Kidney (tissue), 14 donors: ENCODE results near the gene AUTS2. TPM values are rescaled to one million over a fixed set of nuclear protein-coding genes. Genes with fewer than 3 reads are reported as not detected.

Source experiments
- DNase-seq, 5 donors: peaks; one replicate each; pipeline ENCODE4 v3.0.0-alpha.2; 2013 to 2020
- FAIRE-seq: peaks from 2 replicates; lab custom pipeline; 2012; peaks lifted over from hg19 to GRCh38; lab: Jason Lieb, UNC
- H3K27ac ChIP-seq, 2 donors: one replicate each; pipeline ENCODE4 v1.7.0; 2013; ENCODE audit warnings: low read depth in 2 of 2, low read length in 2 of 2, inconsistent platforms in 1 of 2
- H3K27me3 ChIP-seq: one replicate; pipeline ENCODE4 v1.7.1; 2013; ENCODE audit warnings: low read length, inconsistent platforms; ENCODE audit not compliant: control insufficient read depth, insufficient read depth
- H3K36me3 ChIP-seq, 3 donors: one replicate each; pipeline versions ENCODE4 v1.7.0 to v1.7.1; 2013; ENCODE audit warnings: low read length in 3 of 3, control low read depth in 1 of 3, inconsistent platforms in 1 of 3; ENCODE audit not compliant: insufficient read depth in 3 of 3, control insufficient read depth in 2 of 3
- H3K4me1 ChIP-seq, 3 donors: one replicate each; pipeline versions ENCODE4 v1.7.0 to v1.7.1; 2013; ENCODE audit warnings: low read length in 3 of 3, inconsistent platforms in 1 of 3, low read depth in 1 of 3; ENCODE audit not compliant: control insufficient read depth in 2 of 3, insufficient read depth in 2 of 3
- H3K4me3 ChIP-seq, 3 donors: one replicate each; pipeline versions ENCODE4 v1.7.0 to v1.8.1; 2013; ENCODE audit warnings: low read length in 3 of 3, control low read depth in 1 of 3, inconsistent platforms in 1 of 3
- H3K9ac ChIP-seq, 3 donors: one replicate each; pipeline versions ENCODE4 v1.7.0 to v1.7.1; 2013; ENCODE audit warnings: low read length in 3 of 3, control low read depth in 1 of 3, inconsistent platforms in 1 of 3
- H3K9me3 ChIP-seq, 3 donors: one replicate each; pipeline versions ENCODE4 v1.7.0 to v1.7.1; 2013; ENCODE audit warnings: low read length in 3 of 3, control low read depth in 1 of 3, inconsistent platforms in 1 of 3; ENCODE audit not compliant: control insufficient read depth in 2 of 3, insufficient read depth in 1 of 3
- CTCF ChIP-seq: IDR thresholded peaks from 3 replicates; pipeline ENCODE4 v1.5.1; 2012; ENCODE audit warnings: mild to moderate bottlenecking, moderate library complexity, borderline replicate concordance; ENCODE audit not compliant: insufficient read depth; ENCODE audit errors: extremely low read depth
- intact Hi-C: fragments of 100-400 bp; cut with DNase I; formaldehyde crosslinking; loops from one replicate; pipeline ENCODE4 v1.11.1; 2022
- polyA plus RNA-seq: library from polyadenylated mRNA; stranded (reverse); fragments of 350-450 nt; fragmentation: Illumina TruSeq; extraction: RNeasy Lipid Tissue Mini Kit (QIAGEN cat#74804); gene quantifications from one replicate; pipeline ENCODE4 v1.2.3, GENCODE V29; 2014; ENCODE audit warnings: low read depth, low replicate concordance; ENCODE audit not compliant: insufficient read depth
- total RNA-seq: library from RNA; stranded (reverse); fragmentation: NEBNext Ultra II Directional; extraction: Animal tissue kit (Norgen Biotek cat#: 25700); gene quantifications from one replicate; pipeline ENCODE4 v1.2.1, GENCODE V29; 2021
- donor health status: control.
- donor health status: control.
- donor health status: control.
- donor health status: control.
- donor health status: control.
- donor health status: DM: yes; HTN: yes; CAD: no.
- donor health status: Normal renal cell carcinoma (clear cell type).

The AUTS2 gene
- total and polyA plus RNA-seq, 2 donors from 2014 or later, result 5.2 to 33.8 TPM

GRCh38 chr7:70638158-70639107 lies 1040.2 kb downstream of the AUTS2 start:
- intact Hi-C loops, result no loop called here
- no peak overlapping the region for H3K9ac ChIP-seq
- DNase-seq, result peak in 4 of 5 donors; percentile 55 to 82 (median 71)
- no peaks in the 10 kb centered on the region for H3K27me3 ChIP-seq
- H3K4me3 ChIP-seq, result peak overlapping the region in 2 of 3 donors; percentile 18 to 33
- no peaks in the 10 kb centered on the region for H3K36me3 ChIP-seq
- no peak overlapping the region for H3K27ac ChIP-seq
- no peak for FAIRE-seq
- no peak for TF ChIP-seq CTCF
- H3K4me1 ChIP-seq, result peaks cover 0 to 7% (median 0%) of the 10 kb centered on the region in 3 donors
- peaks cover 0 to 4% (median 0%) of the 10 kb centered on the region in 3 donors for H3K9me3 ChIP-seq

- FAIRE-seq (no peak), DNase-seq (peak in 2 of 5 donors; percentile 14 to 32)
- Histone ChIP-seq H3K9ac (no peak overlapping the region), H3K27ac (no peak overlapping the region), H3K4me1 (peaks cover 0 to 7% (median 0%) of the 10 kb centered on the region in 3 donors), H3K4me3 (no peak overlapping the region), H3K36me3 (no peaks in the 10 kb centered on the region), H3K9me3 (peaks cover 0 to 4% (median 0%) of the 10 kb centered on the region in 3 donors), H3K27me3 (no peaks in the 10 kb centered on the region)
- intact Hi-C loops, result no loop called here
- TF ChIP-seq CTCF, result no peak
Measured at GRCh38 chr7:70640266-70640833, 1042.1 kb downstream of the AUTS2 start.

- Histone ChIP-seq H3K9ac (no peak overlapping the region), H3K36me3 (no peaks in the 10 kb centered on the region), H3K27ac (no peak overlapping the region), H3K4me3 (no peak overlapping the region), H3K27me3 (no peaks in the 10 kb centered on the region), H3K4me1 (peaks cover 0 to 7% (median 0%) of the 10 kb centered on the region in 3 donors), H3K9me3 (peaks cover 0 to 4% (median 0%) of the 10 kb centered on the region in 3 donors)
- intact Hi-C loops, result no loop called here
- FAIRE-seq, result no peak
- TF ChIP-seq CTCF, result no peak
- no peak for DNase-seq
Measured at GRCh38 chr7:70641882-70642281, 1043.6 kb downstream of the AUTS2 start.
